GM18507 (cell line): ENCODE results near the gene ACY1.
A peak's percentile ranks its signal among the peaks of the same experiment; 100 is the strongest.

Experiments
- DNase-seq: peaks from one replicate; pipeline ENCODE4 v3.0.0; 2011; ENCODE audit warnings: low read depth; ENCODE audit not compliant: insufficient read length; ENCODE audit errors: extremely low spot score
- FAIRE-seq: peaks from 2 replicates; lab custom pipeline; 2011; peaks lifted over from hg19 to GRCh38; lab: Jason Lieb, UNC

The ACY1 gene

GRCh38 chr3:51961602-51962569 is 21.4 kb upstream of the ACY1 start:
- DNase-seq = no peak

DNA sequence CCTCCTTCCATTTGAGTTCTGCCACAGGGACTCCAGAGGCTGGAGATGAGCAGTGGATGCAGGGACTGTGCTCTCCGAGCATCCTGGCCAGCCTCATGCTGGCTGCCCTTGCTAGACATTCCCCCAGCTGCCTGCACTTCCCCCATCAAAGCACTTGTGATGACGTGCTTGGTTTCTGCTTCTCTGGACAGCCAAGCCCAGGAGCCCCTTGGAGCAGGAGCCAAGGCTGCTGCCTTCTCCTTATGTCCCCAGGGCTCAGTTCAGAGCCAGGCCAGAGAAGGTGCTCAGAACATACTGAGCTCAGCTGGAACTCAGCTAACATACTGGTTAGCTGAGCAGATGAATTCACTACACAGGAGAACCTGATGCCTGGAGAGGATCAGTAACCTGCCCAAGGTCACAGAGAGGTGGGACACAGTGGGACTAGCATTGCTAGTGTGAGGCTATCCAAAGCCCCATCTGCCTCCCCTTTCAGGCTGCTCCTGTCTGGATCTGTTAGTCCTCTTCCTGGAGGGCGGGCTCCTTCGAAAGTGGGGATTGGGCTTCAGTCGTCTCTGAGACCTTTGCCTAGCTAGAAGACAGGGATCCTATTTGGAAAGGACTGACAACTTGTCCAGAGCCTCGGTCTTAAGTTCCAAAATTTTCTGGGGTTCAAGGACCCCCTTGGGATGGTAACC is 20.3 kb upstream of the ACY1 start:
- FAIRE-seq = no peak
- no peak for DNase-seq

More at GRCh38 chr3:51961602-51962569, 21.4 kb upstream of the ACY1 start:
- FAIRE-seq = no peak

GRCh38 chr3:51963951-51964451 is 19.3 kb upstream of the ACY1 start:
- DNase-seq = no peak
- FAIRE-seq = no peak

DNA sequence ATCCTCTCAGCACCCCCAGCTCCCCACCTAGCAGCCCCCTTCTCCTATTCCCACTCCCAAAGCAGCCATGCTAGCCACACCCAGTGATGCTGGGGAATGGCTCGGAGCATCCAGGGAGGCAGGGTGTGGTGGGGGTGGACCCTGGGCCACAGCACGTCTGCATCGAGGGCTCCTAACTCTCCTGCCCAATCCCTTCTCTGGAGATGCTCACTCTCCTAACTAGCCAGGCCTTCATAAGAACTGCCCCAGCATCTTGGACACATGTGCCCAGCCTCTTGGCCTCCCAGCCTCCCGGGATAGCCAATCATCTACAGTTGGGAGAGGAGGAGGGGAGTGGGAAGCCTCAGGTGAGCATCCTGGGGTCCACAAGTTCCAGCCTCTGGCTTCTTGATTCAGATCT is 18.8 kb upstream of the ACY1 start:
- DNase-seq (no peak), FAIRE-seq (no peak)

- FAIRE-seq (no peak), DNase-seq (no peak)
Measured at GRCh38 chr3:51966016-51966415, 17.3 kb upstream of the ACY1 start.

GRCh38 chr3:51966486-51966885 is 16.8 kb upstream of the ACY1 start:
- no peak for DNase-seq
- no peak for FAIRE-seq

GRCh38 chr3:51966922-51967383 is 16.4 kb upstream of the ACY1 start:
- DNase-seq (no peak), FAIRE-seq (no peak)

GRCh38 chr3:51967384-51968169 is 15.8 kb upstream of the ACY1 start, which contains the start of gene PCBP4:
Gene PCBP4, minus strand, starts transcription at chr3:51967454. Its CDS starts 6,214 bp downstream, at chr3:51961240.
- FAIRE-seq = no peak
- DNase-seq = no peak

DNA sequence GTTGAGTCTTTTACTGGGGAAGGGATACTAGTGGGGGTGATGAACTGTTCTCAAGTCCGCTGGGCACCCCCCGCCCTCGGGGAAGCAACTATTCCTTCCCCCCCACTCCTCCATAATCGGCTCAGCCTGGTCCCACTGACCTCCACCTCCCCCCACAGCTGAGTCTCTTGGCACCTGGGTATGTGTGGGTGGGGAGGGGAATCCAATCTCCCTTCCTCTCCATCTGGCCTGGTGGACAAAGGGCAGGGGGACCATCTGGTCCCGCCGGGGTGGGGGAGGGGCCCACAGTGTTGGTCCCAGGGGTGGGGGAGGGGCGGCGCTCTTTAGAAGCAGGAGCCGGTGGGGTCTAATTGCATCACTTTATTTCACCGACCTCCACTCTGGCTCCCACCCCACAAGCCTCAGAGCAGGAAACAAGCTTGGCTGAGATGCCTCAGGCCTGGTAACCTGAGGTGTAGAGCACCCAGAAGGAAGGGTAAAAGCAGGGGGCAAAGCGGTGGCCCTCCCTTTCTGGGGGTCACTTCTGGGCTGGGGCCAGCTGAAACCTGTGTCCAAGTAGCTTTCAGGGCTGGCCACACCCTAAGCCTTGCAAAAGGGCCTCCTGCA is 15.1 kb upstream of the ACY1 start:
- DNase-seq = no peak
- FAIRE-seq = no peak

DNA sequence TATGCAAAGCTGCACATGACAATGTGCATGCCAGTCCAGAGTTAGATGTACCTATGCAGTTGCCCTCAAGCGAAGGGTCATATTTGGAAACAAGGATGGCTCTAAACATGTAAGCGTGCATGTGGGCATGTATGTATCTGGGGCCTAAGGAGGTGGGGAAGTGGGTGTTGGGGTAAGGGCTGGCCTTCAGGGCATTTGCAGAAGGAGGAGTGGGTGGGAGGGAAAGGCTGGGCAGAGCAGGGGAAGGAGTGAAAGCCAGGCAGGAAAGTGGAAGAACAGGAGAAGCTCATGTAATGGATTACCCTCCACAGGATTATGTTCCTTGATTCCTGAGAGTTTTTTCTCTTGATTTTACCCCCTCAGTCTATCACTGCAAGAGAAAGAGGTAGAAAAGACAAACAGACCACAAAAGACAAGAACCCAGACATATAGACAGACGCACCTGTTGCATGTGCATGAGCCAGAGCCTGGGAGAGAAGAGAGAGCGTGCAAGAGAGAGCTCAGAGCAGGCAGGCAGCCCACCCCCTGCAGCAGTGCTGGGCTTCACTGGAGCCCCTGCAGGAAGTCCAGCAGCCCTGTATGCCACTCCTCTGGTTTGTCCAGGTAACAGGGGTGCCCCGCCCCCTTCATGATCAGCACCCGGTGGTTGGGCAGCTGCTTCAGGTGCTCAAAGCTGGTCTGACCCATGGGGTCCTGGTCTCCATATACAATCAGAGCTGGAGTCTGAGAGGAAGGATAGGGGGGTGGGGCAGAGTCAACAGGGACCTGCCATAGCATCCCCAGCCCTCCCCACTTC is 14.3 kb upstream of the ACY1 start:
- FAIRE-seq = no peak

GRCh38 chr3:51969841-51970240 is 13.5 kb upstream of the ACY1 start:
- DNase-seq = no peak
- FAIRE-seq = no peak

More for the DNA sequence above, 14.3 kb upstream of the ACY1 start:
- no peak for DNase-seq

- DNase-seq = no peak
- FAIRE-seq = no peak
Measured at GRCh38 chr3:51970606-51971300, 12.6 kb upstream of the ACY1 start.

DNA sequence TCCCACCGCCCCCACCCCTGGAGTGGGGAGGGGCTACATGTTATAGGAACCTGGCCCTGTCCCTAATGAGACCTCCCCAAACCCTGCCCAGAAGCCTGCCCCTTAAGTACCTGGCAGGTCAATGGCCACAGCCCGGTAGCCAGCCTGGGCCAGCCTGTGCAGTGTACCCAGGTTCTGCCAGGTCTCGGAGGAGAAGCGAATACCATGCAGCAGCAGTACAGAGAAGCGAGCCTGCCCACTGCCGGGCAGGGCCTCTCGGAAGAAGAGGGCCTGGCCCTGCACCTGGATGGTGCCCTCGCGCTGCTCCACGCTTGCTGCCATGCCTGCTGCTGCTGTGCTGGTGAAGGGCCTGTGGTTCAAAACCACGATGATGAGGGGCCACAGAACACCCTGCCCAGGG is 12.0 kb upstream of the ACY1 start:
- no peak for DNase-seq

DNA sequence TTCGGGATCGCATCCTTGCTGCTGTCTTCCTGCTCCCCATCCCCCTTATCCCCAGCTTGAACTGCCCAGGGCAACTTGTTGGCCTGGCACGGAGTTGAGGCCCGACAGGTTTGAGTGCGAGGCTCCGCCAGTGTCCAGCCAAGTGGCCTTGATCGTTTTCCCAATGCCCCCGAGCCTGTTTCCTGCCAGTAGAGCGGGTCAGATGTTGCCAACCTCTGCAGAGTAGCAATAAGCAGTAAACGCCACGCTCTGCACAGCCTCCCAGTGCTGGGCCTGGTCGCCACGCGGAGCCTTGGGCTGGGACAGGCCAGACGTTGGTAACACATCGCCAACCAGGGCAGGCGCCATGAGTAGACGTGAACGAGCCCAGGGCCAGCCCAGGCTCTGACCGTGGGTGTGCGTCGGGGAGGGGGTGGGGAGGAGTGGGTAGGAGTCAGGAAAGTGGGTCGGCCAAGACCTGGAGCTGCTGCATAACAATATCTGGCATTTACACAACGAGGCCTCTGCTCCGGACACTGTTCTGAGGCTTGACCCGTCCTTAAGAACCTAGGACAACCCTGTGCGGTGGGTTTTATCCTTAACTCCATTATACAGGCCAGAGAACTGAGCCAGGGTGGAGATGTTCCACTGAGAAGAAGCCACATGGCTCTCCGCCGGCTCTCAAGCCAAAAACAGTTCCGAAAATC is 8.9 kb upstream of the ACY1 start:
- no peak for FAIRE-seq
- DNase-seq = no peak

More for the DNA sequence above, 12.0 kb upstream of the ACY1 start:
- no peak for FAIRE-seq

DNA sequence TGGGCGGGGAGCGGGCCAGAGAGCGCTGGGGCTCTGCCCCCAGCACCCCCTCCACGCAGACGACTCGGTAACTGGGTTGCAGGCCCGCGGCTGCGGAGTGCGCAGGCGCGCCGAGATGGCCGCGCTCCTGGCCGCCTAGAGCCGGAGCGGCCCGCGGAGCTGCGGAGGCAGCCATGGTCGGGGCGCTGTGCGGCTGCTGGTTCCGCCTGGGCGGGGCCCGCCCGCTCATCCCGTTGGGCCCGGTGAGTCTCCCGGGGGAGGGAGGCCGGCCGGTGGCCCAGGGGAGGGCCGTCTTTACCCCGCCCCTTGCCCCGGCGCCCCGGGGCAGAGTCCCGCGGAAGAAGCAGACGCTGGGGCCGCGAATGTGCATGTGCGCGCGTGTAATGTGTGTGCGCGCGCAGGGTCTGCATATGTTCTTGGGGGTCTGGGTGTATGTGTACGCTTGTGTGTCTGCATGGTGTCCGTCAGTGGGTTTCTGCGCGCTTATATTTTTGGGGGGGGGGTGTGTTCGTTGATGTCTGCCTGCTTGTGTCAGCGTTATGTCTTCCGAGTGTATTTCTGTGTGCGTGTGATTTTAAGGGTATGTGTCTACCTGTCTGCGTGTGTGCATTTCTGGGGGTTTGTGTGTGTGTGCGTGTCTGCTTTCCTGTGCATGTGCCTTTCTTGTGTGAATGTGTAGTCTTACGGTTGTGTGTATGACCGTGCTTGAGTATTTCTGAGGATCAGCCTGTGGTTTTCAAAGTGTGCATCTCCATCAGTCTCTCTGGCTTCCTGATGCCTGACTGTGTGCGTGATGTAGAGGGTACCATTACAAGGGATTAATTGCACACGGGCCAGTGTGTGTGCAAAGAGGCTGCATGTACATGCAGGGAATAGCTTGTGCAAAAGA is 8.1 kb upstream of the ACY1 start, which contains the start of gene ABHD14A:
ABHD14A (plus strand) TSS at position 102 of the 889 bp plus-strand sequence; CDS start at position 174, 72 bp downstream.
- DNase-seq (peak; percentile 84), FAIRE-seq (peak; percentile 84)

DNA sequence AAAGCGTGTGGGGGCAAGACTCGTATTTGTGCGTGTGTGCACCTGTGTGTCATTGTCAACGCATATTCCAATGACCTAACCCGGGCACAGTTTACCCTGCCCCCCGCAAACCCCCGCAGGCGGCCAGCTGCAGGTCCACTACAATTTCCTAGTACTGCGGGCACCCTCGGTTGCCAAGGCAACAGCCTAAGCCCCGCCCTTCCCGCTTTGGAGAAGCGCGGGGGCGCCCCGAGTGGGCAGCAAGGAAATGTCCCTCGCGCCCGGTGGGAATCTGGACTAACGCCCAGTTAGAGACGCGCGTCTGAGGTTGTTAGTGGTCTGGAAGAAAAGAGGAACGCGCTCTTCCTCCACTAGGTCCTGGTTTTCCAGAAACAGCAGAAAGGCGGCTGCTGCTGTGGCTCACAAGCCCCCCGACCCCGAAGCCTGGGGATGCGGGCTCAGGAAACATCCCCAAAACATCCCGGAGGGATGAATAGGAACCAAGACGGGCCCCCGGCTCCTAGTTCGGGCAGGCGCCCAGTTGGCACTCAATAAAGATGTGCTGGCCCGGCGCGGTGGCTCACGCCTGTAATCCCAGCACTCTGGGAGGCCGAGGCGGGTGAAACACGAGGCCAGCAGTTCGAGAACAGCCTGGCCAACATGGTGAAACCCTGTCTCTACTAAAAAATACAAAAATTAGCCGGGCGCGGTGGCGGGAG is 7.3 kb upstream of the ACY1 start:
- no peak for DNase-seq

More for the DNA sequence above, 7.3 kb upstream of the ACY1 start:
- no peak for FAIRE-seq
